GM06990 (cell line): ENCODE results near the gene NECTIN2.

Experiments
- DNase-seq: peaks from one replicate; pipeline ENCODE4 v3.0.0-alpha.2; 2011; ENCODE audit not compliant: insufficient read length; ENCODE audit errors: extremely low read depth
- H3K27me3 ChIP-seq: replicated peaks from 2 replicates; pipeline ENCODE4 v1.6.0; 2011; ENCODE audit warnings: low read length; ENCODE audit not compliant: control insufficient read depth, insufficient read depth
- H3K36me3 ChIP-seq: 2 replicates; pipeline ENCODE4 v1.5.1; 2011; ENCODE audit warnings: low read length; ENCODE audit not compliant: control insufficient read depth, insufficient read depth
- H3K4me3 ChIP-seq: replicated peaks from 2 replicates; pipeline ENCODE4 v1.5.1; 2011; ENCODE audit warnings: low read depth, mild to moderate bottlenecking, control low read depth, low read length
- CTCF ChIP-seq: IDR thresholded peaks from 2 replicates; pipeline ENCODE4 v1.5.1; 2011; ENCODE audit warnings: low read length, control low read depth, mild to moderate bottlenecking, inconsistent platforms; ENCODE audit not compliant: insufficient read depth, poor library complexity, severe bottlenecking

NECTIN2 gene

GRCh38 chr19:44894052-44894400, 47.9 kb downstream of the NECTIN2 start:
- H3K36me3 ChIP-seq, result peaks cover 43% of the 10 kb centered on the region
- TF ChIP-seq CTCF, result no peak
- H3K4me3 ChIP-seq, result no peak overlapping the region
- DNase-seq, result no peak
- H3K27me3 ChIP-seq, result no peaks in the 10 kb centered on the region

- Histone ChIP-seq H3K36me3 (peaks cover 45% of the 10 kb centered on the region), H3K4me3 (no peak overlapping the region), H3K27me3 (no peaks in the 10 kb centered on the region)
- no peak for TF ChIP-seq CTCF
- DNase-seq, result no peak
Observed at GRCh38 chr19:44894946-44895345, 48.8 kb downstream of the NECTIN2 start.

- H3K4me3 ChIP-seq, result no peak overlapping the region
- H3K27me3 ChIP-seq, result no peaks in the 10 kb centered on the region
- no peak for TF ChIP-seq CTCF
- peaks cover 57% of the 10 kb centered on the region for H3K36me3 ChIP-seq
- no peak for DNase-seq
Observed at GRCh38 chr19:44897835-44898234, 51.7 kb downstream of the NECTIN2 start.

DNA sequence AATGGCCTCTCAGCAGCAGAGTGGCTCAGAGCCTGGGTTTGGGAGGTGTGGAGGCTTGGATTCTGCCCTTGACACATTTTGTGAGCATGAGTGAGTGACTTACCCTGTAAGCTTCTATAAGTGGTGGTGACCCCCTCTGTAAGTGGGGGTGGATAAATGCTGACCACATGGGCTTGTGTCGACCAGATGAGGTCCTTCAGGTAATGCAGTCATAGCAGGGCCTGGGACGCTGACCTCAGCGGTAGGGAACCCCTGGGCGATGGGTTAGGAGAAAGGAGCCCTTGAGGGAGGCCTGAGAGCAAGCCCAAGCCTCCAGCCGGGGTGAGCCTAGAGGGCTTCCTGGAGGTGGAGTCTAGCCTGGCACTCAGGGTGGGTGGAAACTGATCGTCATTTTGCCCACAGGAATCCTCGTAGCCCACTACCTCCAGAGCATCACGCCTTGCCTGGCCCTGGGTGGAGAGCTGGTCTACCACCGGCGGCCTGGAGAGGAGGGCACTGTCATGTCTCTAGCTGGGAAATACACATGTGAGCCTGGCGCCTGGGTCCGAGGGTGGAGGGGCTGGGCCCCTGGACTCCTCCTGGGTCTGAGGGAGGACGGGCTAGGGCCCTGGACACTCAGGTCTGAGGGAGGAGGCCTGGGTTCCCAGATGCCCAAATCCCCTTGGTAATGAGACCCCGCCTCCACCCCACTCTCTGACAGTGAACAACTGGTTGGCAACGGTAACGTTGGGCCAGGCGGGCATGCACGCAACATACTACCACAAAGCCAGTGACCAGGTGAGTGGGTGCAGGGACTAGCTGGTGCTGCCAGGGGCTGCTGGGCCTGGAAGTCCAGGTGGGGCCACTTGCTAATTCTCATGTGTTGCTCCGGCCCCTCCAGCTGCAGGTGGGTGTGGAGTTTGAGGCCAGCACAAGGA, 54.5 kb downstream of the NECTIN2 start:
- peaks cover 44% of the 10 kb centered on the region for H3K36me3 ChIP-seq
- no peak for DNase-seq
- no peak for TF ChIP-seq CTCF
- no peak overlapping the region for H3K4me3 ChIP-seq
- H3K27me3 ChIP-seq, result no peaks in the 10 kb centered on the region; the same call in 1 of the 2 replicates

GRCh38 chr19:44903216-44903601, 57.1 kb downstream of the NECTIN2 start:
- Histone ChIP-seq H3K36me3 (peaks cover 25% of the 10 kb centered on the region), H3K27me3 (no peaks in the 10 kb centered on the region; the same call in 1 of the 2 replicates), H3K4me3 (no peak overlapping the region)
- no peak for DNase-seq
- no peak for TF ChIP-seq CTCF
